Body of pancreas (tissue), 4 donors: ENCODE data around the gene CTSD. TPM values are rescaled to one million over a fixed set of nuclear protein-coding genes. Genes with fewer than 3 reads are reported as not detected.
"Not testable (repeated sequence)": the region's sequence is repeated elsewhere in the genome, so short reads cannot be mapped to it uniquely, and the experiment has no call there.

Experiments used
- ATAC-seq: fragments of 150-250 bp; one replicate; pipeline ENCODE4 v1.9.1; 2016
- DNase-seq, 4 donors: peaks; one replicate each; pipeline ENCODE4 v3.0.0-alpha.2; 2019
- H3K27ac ChIP-seq, 4 donors: fragments of 200-600 bp; sonication (generic); 1 replicate in 3 of 4; 2 replicates in 1 of 4; pipeline versions ENCODE4 v1.5.1 to v1.6.1; 2016 to 2019; ENCODE audit warnings: mild to moderate bottlenecking in 1 of 4, mixed read lengths in 1 of 4, moderate library complexity in 1 of 4
- H3K27me3 ChIP-seq, 2 donors: fragments of 200-600 bp; sonication (generic); one replicate each; pipeline ENCODE4 v1.6.0; 2016; ENCODE audit warnings: mild to moderate bottlenecking in 1 of 2
- H3K36me3 ChIP-seq, 2 donors: fragments of 200-600 bp; sonication (generic); replicated peaks in 1 of 2; 2 replicates each; pipeline ENCODE4 v1.5.1; 2016; ENCODE audit warnings: low read depth in 2 of 2; ENCODE audit not compliant: insufficient read depth in 1 of 2
- H3K4me1 ChIP-seq: fragments of 200-600 bp; sonication (generic); one replicate; pipeline ENCODE4 v1.6.0; 2016
- H3K4me3 ChIP-seq, 2 donors: fragments of 200-600 bp; sonication (generic); 1 replicate in 1 of 2; 2 replicates in 1 of 2; pipeline ENCODE4 v1.5.1; 2016 to 2019
- H3K9me3 ChIP-seq, 3 donors: fragments of 200-600 bp; sonication (generic); 1 replicate in 2 of 3; 2 replicates in 1 of 3; pipeline ENCODE4 v1.5.1; 2016
- POLR2A ChIP-seq, 3 donors: fragments of 450-650 bp; IDR thresholded peaks; one replicate each; pipeline ENCODE4 v1.6.1; 2016; ENCODE audit warnings: antibody characterized with exemption in 3 of 3, mild to moderate bottlenecking in 2 of 3
- WGBS, 2 donors: methylation state at CpG; one replicate each; pipeline ENCODE4 v1.1.5; 2017; 5-methylcytosine and 5-hydroxymethylcytosine counted together
- intact Hi-C: fragments of 100-400 bp; cut with DNase I; formaldehyde crosslinking; loops from one replicate; pipeline ENCODE4 v1.15.1; 2023
- total RNA-seq, 2 donors: library from RNA; depleted of rRNA; stranded (reverse); fragments of >200 nt; gene quantifications; one replicate each; pipeline ENCODE4 v1.1.0, GENCODE V29; 2016
- TF ChIP-seq, protein P1 (sequence below), 7 experiments: fragments of 450-650 bp in 4 of 7; fragments of 200-600 bp in 3 of 7; sonication (generic) in 3 of 7; IDR thresholded peaks; one replicate each; pipeline ENCODE4 v1.5.1; 2016 to 2019; ENCODE audit warnings: antibody characterized with exemption in 7 of 7

The CTSD gene
- total RNA-seq, 2 donors from 2014 or later: 214 to 255 TPM

DNA sequence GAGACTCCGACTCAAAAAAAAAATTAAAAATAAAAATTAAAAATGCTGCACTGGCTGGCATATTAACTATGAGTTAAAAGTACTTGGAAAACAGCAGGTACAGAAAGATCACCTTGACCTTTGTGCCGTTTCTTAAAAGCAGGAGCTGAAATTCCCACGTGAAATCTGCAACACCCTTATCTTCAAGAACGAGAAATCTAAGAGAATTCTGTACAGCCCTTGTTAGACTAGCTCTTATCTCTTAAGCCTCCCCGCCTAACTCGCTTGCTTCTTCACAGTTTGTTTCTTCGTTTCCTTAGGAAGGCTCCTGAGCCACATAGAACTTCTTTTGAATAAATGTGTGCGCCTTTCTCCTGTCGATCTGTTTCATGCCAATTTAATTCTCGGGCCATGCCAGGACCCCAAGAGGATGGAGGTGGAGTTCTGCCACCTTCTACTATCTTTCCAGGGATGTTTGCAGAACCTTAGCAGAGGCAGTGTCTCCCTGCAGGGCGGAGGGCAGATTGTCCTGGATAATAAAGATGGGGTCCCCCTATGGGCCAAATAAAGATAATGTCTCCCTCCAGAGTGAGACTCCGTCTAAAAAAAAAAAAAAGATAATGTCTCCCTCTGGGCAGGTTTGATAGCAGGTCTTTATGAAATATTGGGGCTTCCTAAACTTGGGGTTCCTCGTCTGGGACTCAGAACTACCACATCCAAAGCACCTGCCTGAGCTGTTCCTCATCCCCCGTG, 43.7 kb upstream of the CTSD start:
- H3K4me3 ChIP-seq: no peak overlapping the region
- peak; percentile 82 for ATAC-seq
- TF ChIP-seq POLR2A (IDR thresholded peaks at IDR 0.05): no peak
- TF ChIP-seq, protein P1, sequence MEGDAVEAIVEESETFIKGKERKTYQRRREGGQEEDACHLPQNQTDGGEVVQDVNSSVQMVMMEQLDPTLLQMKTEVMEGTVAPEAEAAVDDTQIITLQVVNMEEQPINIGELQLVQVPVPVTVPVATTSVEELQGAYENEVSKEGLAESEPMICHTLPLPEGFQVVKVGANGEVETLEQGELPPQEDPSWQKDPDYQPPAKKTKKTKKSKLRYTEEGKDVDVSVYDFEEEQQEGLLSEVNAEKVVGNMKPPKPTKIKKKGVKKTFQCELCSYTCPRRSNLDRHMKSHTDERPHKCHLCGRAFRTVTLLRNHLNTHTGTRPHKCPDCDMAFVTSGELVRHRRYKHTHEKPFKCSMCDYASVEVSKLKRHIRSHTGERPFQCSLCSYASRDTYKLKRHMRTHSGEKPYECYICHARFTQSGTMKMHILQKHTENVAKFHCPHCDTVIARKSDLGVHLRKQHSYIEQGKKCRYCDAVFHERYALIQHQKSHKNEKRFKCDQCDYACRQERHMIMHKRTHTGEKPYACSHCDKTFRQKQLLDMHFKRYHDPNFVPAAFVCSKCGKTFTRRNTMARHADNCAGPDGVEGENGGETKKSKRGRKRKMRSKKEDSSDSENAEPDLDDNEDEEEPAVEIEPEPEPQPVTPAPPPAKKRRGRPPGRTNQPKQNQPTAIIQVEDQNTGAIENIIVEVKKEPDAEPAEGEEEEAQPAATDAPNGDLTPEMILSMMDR (IDR thresholded peaks at IDR 0.05): peak in 2 of 7 experiments; percentile 9 to 15
- intact Hi-C loops: no loop called here
- peak in 1 of 4 donors; percentile 57 for DNase-seq
- WGBS, 2 donors: 30 to 32% methylated on average over 14 of the region's 14 CpGs
- H3K4me1 ChIP-seq: peaks cover 16% of the 10 kb centered on the region
- no peaks in the 10 kb centered on the region for H3K27me3 ChIP-seq
- H3K36me3 ChIP-seq: no peaks in the 10 kb centered on the region
- H3K27ac ChIP-seq: peak overlapping the region in 3 of 4 donors; percentile 44 to 66 (median 44)
- no peaks in the 10 kb centered on the region for H3K9me3 ChIP-seq

DNA sequence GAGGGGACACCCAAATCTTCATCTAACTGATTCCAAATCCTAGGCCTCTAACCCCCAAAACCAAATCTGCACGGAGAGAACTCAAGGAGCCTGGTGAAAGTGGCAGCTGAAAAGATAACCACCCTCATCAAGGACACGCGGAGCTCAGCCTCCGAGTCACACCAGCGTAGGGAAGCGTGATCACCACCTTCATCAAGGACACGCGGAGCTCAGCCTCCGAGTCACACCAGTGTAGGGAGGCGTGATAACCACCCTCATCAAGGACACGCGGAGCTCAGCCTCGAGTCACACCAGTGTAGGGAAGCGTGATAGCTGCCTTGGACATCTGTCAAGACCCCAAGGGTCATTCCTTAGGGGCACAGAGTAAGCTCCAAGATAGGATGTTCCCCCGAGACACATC, 41.8 kb upstream of the CTSD start:
- no peak overlapping the region for H3K27ac ChIP-seq
- no peak for ATAC-seq

DNA sequence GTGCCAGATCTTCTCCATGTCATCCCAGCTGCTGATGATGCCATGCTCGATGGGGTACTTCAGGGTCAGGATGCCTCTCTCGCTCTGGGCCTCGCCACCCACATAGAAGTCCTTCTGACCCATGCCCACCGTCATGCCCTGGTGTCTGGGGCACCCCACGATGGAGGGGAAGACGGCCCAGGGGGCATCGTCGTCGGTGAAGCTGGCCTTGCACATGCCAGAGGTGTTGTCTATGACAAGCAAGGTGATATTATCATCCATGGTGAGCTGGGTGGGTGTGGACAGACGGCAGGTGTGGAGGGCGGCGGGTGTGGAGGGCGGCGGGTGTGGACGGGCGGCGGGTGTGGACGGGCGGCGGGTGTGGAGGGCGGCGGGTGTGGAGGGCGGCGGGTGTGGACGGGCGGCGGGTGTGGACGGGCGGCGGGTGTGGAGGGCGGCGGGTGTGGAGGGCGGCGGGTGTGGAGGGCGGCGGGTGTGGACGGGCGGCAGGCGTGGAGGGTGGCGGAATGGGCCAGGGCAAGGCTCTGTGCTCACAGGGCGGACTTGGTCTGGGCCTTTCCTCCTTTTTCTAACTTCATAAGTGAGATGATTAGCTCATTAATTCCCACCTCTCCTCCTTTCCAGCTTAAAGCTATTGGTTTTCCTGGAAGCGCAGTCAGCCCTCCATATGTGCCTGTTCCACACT, 40.2 kb upstream of the CTSD start:
- H3K27ac ChIP-seq, H3K27me3 ChIP-seq, H3K9me3 ChIP-seq, H3K4me3 ChIP-seq, DNase-seq, ATAC-seq, H3K36me3 ChIP-seq, intact Hi-C loops: not testable (repeated sequence)
- H3K4me1 ChIP-seq: peaks cover 16% of the 10 kb centered on the region
- WGBS, 2 donors: 92 to 94% methylated on average over 22 to 25 of the region's 42 CpGs

More for the DNA sequence above, 41.8 kb upstream of the CTSD start:
- DNase-seq: no peak
- Histone ChIP-seq H3K27me3 (no peaks in the 10 kb centered on the region), H3K9me3 (no peaks in the 10 kb centered on the region), H3K4me1 (peaks cover 16% of the 10 kb centered on the region), H3K36me3 (no peaks in the 10 kb centered on the region), H3K4me3 (no peak overlapping the region)
- TF ChIP-seq, protein P1 (IDR thresholded peaks at IDR 0.05): no peak
- no peak for TF ChIP-seq POLR2A (IDR thresholded peaks at IDR 0.05)
- WGBS, 2 donors: 45 to 70% methylated on average over 8 to 15 of the region's 15 CpGs
- intact Hi-C loops: no loop called here

DNA sequence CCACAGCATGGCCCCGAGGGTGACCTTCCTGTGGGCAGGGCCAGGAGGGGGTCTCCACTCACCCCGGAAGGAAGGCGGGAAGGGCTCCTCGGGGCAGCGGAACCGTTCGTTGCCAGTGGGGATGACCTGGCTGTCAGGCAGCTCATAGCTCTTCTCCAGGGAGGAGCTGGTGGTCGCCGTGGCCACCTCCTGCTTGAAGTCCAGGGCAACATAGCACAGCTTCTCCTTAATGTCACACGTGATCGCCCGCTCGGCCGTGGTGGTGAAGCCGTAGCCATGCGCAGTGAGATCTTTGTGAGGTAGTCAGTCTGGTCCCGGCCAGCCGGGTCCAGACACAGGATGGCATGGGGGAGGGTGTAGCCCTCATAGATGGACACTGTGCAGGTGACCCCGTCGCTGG, 39.5 kb upstream of the CTSD start:
- no peak overlapping the region for H3K4me3 ChIP-seq
- TF ChIP-seq POLR2A (IDR thresholded peaks at IDR 0.05): no peak
- TF ChIP-seq, protein P1 (IDR thresholded peaks at IDR 0.05): no peak
- no peaks in the 10 kb centered on the region for H3K9me3 ChIP-seq
- H3K4me1 ChIP-seq: peaks cover 15% of the 10 kb centered on the region
- intact Hi-C loops: no loop called here
- no peaks in the 10 kb centered on the region for H3K36me3 ChIP-seq
- H3K27me3 ChIP-seq: no peaks in the 10 kb centered on the region
- ATAC-seq: no peak
- WGBS, 2 donors: 96 to 98% methylated on average over 9 to 20 of the region's 20 CpGs
- H3K27ac ChIP-seq: no peak overlapping the region
- no peak for DNase-seq

GRCh38 chr11:1797391-1798125, 33.8 kb upstream of the CTSD start:
- TF ChIP-seq, protein P1 (IDR thresholded peaks at IDR 0.05): no peak
- TF ChIP-seq POLR2A (IDR thresholded peaks at IDR 0.05): no peak
- ATAC-seq: no peak
- no peaks in the 10 kb centered on the region for H3K9me3 ChIP-seq
- no peaks in the 10 kb centered on the region for H3K27me3 ChIP-seq
- H3K4me3 ChIP-seq: no peak overlapping the region
- intact Hi-C loops: no loop called here
- no peak for DNase-seq
- H3K27ac ChIP-seq: no peak overlapping the region
- H3K36me3 ChIP-seq: no peaks in the 10 kb centered on the region
- WGBS, 2 donors: 85 to 86% methylated on average over 14 of the region's 14 CpGs
- H3K4me1 ChIP-seq: no peaks in the 10 kb centered on the region
